DMS153 treated with DMSO at 0.1 percent for 48 hours (cell line): Measurements from ENCODE around the gene FABP3.

Experiments used
- DNase-seq: peaks from one replicate; lab custom pipeline; 2025; ENCODE audit not compliant: unreplicated experiment; lab: John Stamatoyannopoulos, UW

The FABP3 gene

DNA sequence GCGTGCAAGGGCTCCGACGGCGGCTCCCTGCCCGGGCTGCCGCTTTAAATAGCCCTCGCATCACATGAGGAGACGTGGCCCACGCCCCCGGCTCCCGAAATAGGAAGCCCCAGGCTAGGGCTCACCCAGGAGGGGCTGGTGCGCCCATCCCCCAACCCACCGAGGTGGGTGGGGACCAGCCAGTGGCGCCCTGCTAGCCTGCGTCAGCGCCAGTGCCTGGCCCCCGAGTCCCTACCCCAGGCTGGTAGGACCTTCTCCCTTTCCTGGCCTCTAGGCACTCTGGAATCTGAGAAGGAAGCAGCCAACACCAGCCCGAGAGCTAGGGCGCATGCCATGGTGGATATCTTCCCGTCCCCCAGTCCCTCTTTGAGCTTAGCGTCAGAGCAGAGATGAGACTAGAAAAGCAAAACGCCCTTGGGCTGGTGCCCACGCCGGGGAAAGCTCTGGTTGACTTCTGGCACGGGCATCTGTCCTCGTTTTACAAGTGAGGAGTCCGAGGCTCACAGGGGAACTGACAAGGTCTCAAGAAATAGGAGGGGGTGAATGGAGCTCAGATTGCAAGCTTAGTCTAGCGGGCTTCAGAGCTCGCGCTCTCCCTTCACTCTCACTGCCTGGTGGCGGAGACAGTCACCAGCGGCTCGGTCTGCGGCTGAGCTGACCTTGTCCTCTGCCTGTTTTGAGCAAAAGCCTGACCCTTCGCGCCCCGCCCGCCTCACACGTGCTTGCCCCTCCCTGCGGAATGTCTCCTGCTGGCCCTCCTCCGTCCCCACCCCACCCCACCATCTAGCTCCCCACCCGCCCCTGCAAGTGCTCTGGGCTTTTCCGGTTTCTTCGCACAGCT is at the start of gene FABP3:
Gene FABP3, minus strand, starts transcription at position 21 of the 841 bp plus-strand sequence. CDS start 62 bp downstream, outside the sequence.
- DNase-seq = peak; percentile 86

DNA sequence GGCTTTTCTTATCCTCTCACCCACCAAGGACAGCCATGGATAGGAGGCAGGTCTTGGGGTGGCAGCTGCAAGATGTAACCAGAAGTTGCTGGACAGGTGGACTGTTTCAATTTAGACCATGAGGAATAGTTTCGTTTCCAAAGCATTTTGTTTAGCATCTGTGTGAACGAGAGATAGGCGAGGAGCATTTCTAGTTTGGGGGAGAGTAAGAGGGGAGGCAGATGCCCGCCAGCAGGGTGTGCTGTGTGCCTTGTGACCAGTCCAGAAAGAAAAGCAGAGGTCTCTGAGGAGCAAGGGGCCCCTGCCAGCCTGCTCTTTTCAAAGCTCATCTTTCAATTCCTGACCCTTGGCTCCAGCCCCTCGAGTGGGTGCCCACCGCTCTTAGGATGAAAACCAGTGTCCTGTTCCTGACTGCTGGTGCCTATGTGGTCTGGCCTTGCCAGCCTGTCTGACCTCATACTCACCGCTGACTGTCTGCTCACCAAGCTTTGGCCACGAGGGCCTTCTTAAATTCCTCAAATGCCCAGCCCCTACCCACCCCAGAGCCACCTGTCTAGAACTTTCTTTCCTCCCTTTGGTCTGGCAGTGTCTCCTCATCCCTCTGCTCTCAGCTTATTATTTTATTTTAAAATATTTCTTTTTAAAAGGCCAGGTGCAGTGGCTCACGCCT is 48.6 kb upstream of the FABP3 start:
- peak; percentile 33 for DNase-seq

DNA sequence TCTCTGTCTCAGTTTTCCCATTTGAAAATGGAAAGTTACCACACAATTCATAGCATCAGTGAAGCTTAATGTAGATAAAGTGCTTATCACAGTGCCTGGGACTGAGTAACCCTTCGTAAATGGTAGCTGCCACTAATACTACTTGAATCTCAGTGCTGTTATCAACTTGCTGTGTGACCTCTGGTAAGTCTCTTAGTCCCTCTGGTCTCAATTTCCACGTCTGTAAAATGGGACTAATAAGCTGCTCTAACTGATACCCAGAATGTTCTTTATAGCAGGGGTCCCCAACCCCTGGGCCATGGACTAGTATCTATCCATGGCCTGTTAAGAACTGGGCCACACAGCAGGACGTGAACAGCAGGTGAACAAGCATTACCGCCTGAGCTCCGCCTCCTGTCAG is 47.8 kb upstream of the FABP3 start:
- no peak for DNase-seq

GRCh38 chr1:31418626-31419323 is 45.9 kb upstream of the FABP3 start:
- DNase-seq = no peak

- DNase-seq = no peak
Measured at GRCh38 chr1:31417148-31417547, 44.3 kb upstream of the FABP3 start.

DNA sequence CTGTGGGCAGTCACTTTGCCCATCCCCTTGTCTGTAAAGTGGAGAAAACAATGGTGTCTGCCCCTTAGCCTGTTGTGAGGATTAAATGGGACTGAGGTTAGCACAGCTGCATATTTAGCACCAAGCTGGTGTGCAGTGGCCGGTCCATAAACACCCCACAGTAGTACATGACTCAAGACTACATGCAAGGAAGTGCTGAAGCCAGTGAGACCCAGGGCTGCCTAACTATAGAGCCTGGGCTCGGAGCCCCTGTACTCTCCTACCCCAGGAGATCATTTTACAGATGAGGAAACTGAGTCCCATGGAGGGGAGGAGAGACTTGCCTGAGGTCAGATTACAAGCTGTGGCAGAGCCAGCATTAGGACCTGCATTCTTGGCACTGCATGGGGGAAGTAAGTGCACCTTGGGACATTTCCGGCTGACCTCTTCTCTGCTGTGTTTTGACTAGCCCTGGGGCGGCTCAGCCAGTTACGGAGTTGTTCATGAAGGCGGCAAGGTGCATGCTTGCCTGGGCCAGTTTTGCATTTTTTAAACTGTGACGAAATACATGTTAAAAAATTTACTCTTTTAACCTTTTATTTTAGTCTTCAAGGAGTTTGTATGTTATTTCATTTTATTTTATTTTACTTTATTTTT is 43.3 kb upstream of the FABP3 start:
- no peak for DNase-seq

DNA sequence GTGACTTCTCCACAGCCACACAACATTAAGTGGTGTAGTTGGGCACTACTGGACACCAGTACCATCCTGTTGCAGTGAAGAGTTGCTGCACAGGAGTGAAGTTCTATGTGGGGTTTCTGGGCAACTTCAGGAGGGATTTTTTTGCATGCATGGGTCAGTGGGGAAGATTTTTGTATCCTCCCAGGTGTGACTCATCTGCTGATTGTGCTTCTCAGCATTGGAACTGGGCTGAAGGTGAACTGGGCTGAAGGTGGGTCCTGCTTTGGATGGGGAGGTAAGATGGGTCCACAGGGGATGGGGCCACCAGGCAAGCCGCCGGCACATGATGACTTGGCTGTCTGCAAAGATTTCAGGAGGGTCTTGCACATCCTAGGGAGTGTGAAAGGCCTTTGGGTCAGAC is 42.8 kb upstream of the FABP3 start:
- DNase-seq = no peak

DNA sequence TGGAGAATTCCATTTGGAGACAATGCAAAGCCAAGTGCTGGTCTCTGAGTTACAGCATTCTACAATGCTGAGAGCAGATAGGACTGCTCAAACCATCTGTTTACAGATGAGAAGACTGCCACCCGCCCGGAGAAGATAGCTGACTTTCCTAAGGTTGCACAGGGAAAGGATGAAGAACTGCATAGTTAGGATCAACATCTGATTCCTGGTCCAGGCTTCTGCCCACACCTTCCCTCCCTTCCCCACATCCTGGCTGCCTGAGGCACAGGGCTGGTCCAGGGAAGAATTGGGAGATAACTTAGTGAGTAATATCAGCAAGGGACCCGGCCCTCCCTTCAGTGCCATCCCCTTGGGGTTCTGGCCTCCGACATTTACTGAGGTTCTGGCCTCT is 42.1 kb upstream of the FABP3 start:
- no peak for DNase-seq

GRCh38 chr1:31413405-31414001 is 40.6 kb upstream of the FABP3 start:
- peak; percentile 82 for DNase-seq

- peak; percentile 84 for DNase-seq
Measured at GRCh38 chr1:31412732-31413404, 40.0 kb upstream of the FABP3 start, which contains the start of gene SERINC2. TSS of gene SERINC2 (plus strand) at chr1:31413213. CDS start at chr1:31413266, 53 bp downstream.

DNA sequence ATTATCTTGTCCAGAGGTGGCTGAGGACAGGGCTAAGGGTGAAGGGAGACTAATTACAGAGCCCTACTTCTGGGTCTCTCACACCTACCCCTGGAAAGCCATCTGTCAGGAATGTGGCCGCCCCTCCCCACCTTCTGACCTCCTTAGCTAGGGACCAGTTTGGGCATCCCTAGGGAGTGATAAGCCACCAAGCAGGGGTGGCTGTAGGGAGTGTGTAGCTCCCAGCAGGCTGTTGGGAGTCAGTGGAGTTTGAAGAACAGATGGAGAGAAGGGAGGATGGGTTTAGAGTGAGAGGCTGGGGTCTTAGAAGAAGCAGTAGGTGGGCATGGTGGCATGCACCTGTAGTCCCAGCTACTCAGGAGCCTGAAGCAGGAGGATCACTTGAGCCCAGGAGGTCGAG is 39.3 kb upstream of the FABP3 start:
- no peak for DNase-seq

GRCh38 chr1:31410871-31411270 is 38.0 kb upstream of the FABP3 start:
- no peak for DNase-seq

- DNase-seq = no peak
Measured at GRCh38 chr1:31409946-31410858, 37.3 kb upstream of the FABP3 start.

DNA sequence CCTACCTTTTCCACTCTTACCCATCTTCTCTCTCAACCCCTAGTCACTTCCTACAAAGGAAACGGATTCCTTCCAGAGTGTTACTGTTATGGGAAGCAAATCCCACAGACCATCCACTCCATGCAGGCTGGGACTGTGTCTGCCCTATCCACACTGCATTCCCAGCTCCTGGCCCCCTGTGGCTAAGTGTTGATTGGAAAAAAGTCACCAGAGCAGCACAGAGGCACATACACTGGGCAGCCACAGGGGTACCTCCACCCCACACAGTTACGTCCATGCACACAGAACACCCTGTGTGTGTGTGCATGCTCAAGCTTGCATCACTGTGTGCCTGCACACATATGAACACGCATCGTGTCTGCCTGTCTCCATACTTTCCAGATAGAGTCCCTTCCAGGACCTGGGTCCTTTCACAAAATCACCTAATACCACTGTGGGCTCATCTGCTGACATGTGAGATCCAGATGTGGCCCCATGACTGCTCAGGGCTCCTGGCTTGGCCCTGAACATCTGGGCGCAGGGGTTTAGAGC is 36.0 kb upstream of the FABP3 start:
- no peak for DNase-seq

DNA sequence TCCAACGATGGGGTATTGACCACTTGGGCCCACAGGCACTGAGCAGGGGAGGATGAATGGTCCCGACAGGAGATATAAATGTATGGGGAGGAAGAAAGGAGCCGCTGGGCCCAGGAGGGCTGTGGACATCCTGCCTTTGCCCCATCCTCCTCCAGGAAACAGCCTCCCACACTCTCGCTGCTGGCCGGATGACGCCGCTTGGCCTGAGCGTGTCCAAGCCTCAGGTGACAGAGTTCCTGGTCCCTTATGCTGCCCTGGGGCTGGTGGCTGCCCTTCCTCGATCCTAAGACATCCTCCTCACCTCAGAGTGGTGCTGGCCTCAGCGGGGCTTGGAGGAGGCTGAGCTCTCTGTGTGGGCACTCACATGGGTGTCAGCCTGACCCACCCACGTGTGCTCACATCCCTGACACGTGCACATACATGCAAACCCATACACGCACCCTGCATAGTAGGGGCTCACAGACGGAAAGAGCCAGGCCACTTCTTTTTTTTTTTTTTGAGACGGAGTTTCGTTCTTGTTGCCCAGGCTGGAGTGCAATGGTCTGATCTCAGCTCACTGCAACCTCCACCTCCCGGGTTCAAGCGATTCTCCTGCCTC is 34.3 kb upstream of the FABP3 start:
- DNase-seq = no peak

DNA sequence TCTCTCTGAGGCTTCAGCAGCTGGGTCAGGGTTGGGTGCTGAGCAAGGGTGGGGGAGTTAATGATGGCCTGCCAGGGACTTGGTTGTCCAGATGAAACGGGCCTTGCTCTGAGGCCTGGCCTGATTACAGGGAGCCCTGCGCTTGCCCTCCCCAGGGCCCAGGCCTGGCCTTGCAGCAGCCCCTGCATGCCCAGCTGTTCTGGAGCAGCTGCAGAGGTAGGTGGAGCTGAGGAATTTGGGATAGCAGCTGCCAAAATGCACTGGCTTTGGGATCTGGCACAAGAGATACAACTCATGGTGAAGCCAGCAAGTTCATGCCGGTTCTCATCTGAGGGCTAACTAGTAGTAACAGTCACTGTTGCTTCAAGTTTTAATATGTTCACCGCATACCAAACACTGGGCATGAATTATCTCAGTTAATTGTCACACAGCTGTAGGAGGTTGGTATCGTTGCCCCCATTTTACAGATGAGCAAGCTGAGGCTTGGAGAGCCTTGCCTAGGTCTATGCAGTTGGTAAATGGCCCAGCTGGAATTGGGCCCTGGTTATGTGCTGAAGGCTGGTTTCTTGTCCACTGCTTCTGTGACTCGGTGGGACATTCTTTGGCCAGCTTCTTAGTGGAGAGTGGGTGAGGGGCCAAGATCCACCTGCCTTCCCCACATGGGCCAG is 32.8 kb upstream of the FABP3 start:
- DNase-seq = no peak

DNA sequence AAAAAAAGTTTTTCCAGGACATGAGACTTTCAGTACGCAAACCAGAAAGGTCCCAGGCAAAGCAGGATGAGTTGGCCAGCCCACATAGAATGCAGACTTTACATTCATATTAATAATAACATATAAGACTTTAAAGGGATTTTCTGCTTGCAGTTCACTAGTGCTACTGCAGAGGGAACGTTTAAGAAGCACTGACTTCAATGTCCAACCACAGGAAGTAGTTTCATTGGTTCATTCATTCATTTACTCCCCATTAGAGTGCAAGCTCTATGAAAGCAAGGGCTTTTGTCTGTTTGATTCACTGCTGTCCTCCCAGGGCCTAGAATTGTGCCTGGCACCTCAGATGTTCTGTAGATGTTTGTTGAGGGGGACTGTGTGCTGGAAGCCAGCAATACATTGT is 28.4 kb upstream of the FABP3 start:
- no peak for DNase-seq

- DNase-seq = no peak
Measured at GRCh38 chr1:31400393-31400792, 27.5 kb upstream of the FABP3 start.
